EL (cell line): Measurements from ENCODE around the gene CNTN6.
"Not testable (repeated sequence)": the region's sequence is repeated elsewhere in the genome, so short reads cannot be mapped to it uniquely, and the experiment has no call there.

Experiments
- DNase-seq: peaks from one replicate; pipeline ENCODE4 v3.0.0-alpha.2; 2016

CNTN6 gene

GRCh38 chr3:1292571-1293071 is 199.8 kb downstream of the CNTN6 start:
- DNase-seq, result no peak

DNA sequence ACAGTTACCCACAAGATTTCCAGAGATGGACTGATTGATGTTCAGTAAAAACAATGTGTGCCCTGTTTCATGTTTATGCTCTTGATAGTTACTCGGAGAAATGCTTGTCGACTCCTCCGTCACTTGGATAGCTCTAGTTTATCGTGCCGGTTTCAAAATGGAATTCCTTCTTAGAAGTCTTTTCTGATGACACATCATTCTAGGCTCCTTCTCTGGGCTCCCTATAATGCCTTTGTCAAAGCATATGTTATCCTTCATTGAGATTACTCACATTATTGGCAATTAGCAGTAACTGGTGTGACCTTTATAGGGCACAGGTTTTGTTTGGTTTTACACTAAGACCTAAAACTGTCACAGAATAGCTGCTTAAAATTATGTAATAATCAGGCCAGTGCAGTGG is 201.8 kb downstream of the CNTN6 start:
- DNase-seq, result no peak

GRCh38 chr3:1318296-1319005 is 225.6 kb downstream of the CNTN6 start:
- DNase-seq, result no peak

DNA sequence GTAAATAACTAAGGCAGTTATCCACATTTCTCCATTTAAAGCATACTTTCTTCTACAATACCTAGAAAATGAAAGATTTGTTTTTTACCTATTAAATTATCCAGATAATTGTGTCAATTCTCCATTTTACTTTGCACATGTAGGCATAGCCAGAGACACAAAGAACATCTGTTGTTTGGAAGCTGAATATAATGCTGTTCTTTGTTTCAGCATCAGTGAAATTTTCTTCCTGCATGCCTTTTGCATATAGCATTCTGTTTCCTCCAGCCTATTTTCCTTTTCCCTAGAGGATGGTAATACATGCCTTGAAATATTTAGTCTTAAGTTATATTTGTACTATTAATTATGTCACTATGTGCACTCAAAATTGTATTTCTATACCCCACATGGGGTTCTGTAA is 233.7 kb downstream of the CNTN6 start:
- no peak for DNase-seq

DNA sequence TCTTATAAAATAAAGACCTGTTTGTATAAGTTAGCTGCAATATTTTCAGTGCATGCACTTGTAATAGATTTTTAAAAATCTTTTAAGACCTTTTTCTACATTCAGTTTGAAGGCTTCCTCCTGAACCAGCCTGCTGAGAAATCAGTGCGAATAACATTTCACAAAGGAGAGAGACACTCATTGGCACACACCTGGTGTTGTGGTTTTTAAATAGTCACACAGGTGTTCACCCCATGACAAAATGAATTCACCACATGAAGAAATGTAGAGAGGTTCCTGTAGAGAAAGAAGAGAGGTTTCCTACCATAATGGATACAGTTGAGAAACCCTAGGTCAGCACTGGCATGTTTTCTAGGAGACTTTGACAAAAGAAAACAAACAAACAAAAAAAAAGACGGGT is 237.3 kb downstream of the CNTN6 start:
- DNase-seq, result no peak

DNA sequence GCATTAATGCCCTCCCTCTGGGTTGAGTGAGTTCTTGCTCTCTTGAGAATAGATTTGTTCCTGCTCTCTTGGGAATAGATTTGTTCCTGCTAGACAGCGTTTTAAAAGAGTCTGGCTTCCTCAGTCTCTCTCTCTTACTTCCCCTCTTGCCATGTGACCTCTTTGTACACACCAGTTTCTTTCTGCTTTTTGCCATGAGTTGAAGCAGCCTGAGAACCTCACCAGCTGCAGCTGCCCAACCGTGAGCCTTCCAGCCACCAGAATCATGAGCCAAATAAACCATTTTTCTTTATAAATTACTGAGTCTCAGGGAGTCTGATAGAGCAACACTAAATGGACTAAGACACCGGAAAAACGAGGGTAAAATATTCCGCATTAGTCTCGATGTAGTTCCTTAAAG is 253.6 kb downstream of the CNTN6 start:
- no peak for DNase-seq

DNA sequence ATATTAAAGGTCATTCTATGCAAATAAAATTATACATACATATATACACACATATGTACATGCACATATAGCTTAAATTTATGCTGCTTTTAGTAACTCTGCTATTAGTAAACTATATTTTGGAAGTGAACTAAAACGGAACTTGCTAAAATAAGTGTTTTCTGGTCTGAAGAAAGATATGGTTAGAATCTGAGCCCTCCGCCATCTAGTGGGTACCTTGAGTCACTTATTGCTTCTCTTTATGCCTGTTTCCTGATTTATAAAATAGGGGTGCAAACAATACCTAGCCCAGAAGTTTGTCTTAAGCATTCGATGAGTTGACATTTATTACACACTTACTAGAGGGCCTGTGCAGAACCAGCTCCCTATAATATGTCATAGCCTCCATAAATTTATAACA is 255.7 kb downstream of the CNTN6 start:
- DNase-seq, result no peak

- no peak for DNase-seq
Measured at GRCh38 chr3:1350885-1351284, 258.1 kb downstream of the CNTN6 start.

DNA sequence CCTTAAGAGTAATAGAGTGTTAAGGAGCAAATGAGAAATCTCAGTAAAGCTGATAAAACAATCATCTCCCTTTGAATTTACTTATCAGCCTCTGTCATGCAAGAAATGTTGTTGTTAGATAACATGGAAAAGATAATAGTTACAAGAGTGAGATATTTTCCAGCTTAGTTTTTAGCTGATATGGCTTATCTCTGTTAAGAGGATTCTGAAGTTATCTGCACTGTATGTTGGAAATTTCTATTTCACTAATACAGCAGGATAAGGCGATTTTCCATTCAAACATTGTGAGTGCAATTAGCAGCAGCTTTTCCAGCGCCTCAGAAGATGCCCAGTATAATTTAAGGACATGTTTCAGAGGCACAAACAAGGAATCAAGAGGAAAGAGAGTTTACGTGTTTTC is 262.9 kb downstream of the CNTN6 start:
- no peak for DNase-seq

DNA sequence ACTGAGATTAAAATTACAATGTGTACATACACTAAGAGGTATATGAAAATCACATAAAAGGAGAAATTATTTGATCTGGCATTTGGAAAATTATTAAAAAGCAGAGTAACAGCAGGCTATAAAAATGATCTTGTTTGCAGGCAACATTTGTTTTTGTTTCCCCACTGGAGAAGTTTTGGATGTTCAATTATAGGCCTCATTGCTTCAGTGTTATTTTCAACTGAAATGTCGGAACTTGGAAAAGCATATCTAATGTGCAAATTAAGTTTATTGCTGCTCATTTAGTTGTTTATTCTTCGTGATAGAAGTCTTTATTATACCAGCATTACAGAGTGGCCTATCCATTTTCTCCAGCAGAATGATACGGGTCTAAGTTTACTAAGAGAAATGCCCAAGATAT is 263.3 kb downstream of the CNTN6 start:
- no peak for DNase-seq

GRCh38 chr3:1365528-1365927 is 272.7 kb downstream of the CNTN6 start:
- DNase-seq, result no peak

DNA sequence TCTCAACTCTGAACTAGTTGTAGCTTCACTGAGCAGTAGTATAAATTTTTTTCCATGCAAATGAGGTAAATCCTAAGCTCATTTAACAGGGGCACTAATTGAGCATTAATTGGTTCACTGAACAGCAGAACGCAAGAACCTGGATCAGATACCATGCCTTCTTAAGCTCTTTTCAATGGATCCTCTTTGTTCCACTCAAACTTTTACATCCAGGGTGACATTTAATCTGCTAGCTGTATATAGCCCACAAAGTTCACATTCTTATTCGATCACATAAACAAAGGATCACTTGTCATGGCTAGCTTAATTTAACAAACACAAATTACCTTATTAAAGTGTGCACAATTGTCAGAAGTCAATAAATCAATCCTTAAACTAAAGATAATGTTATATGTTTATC is 281.6 kb downstream of the CNTN6 start:
- no peak for DNase-seq

- DNase-seq, result no peak
Measured at GRCh38 chr3:1375145-1375544, 282.3 kb downstream of the CNTN6 start.

GRCh38 chr3:1380926-1381646 is 288.3 kb downstream of the CNTN6 start:
- no peak for DNase-seq

GRCh38 chr3:1381647-1382036 is 288.8 kb downstream of the CNTN6 start:
- no peak for DNase-seq

DNA sequence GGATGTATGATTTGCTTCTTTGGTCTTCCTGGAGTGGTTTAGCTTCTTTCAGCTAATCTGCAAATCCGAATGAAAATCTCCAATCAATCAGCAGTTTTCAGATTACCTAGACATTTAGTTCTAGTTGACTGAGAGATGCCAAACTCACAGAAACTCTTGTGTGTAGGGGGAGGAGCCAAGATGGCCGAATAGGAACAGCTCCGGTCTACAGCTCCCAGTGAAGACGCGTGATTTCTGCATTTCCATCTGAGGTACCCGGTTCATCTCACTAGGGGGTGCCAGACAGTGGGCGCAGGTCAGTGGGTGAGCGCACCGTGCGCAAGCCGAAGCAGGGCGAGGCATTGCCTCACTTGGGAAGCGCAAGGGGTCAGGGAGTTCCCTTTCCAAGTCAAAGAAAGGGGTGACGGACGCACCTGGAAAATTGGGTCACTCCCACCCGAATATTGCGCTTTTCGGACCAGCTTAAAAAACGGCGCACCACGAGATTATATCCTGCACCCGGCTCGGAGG is 294.6 kb downstream of the CNTN6 start:
- DNase-seq, result not testable (repeated sequence)

- DNase-seq, result no peak
Measured at GRCh38 chr3:1394188-1394587, 301.4 kb downstream of the CNTN6 start.

DNA sequence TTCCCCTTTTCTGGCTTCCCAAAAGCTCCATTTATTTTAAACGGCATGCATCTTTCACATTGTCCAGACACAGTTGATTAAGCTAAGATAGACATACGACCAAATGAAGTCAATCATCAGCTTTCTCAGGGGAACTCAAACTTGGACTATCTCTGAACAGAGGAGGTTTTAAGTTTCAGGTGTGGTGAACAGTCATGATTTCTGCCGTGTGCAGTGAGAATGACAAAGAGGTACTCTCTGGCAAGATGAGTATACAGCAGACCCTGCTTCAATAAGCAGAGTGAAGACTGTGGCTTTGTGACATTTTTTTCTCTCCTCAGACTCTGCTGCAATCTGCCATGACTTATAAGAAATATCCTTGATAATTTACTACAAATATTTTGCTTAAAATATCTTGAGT is 307.7 kb downstream of the CNTN6 start:
- no peak for DNase-seq

- no peak for DNase-seq
Measured at GRCh38 chr3:1404270-1404962, 311.6 kb downstream of the CNTN6 start.

DNA sequence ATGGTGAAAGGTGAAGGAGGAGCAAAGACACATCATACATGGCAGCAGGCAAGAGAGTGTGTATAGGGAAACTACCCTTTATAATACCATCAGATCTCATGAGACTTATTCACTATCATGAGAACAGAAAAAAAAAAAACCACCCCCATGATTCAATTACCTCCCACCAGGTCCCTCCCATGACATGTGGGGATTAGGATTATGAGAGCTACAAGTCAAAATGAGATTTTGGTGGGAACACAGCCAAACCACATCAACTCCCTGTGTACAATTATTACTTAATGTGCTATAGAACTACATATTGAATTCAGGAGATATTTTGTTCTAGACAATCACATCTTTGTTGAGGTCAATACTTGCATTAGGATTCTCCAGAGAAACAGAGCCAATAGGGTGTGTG is 313.4 kb downstream of the CNTN6 start:
- DNase-seq, result no peak

GRCh38 chr3:1421577-1421976 is 328.8 kb downstream of the CNTN6 start:
- DNase-seq, result no peak

GRCh38 chr3:1423566-1424089 is 330.8 kb downstream of the CNTN6 start:
- no peak for DNase-seq

GRCh38 chr3:1439395-1439794 is 346.6 kb downstream of the CNTN6 start:
- DNase-seq, result no peak

DNA sequence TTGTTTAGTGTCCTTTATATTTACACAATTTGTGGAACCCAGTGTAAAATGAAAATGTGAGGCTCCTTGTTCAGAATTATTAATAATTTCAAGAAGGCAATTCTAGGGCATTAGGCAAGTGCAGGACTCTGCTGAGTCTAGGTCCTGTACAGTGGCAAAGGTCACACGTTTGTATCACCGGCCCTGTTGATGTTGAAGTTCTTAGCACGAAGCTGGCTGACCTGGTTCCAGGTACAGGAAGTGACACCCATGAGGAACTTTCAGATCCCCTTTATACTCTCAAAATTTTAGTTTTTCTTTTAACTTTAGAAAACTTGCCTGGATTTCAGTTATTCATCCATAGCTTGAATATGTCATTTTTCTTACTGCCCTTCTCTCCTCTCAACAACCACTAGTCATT is 349.4 kb downstream of the CNTN6 start:
- no peak for DNase-seq
